Muscle layer of duodenum (tissue), 2 donors: Measurements from ENCODE around the gene PHLPP1.
"Not testable (repeated sequence)": the region's sequence is repeated elsewhere in the genome, so short reads cannot be mapped to it uniquely, and the experiment has no call there.

Source experiments
- H3K27ac ChIP-seq: one replicate; pipeline ENCODE4 v1.7.0; 2013; ENCODE audit warnings: mild to moderate bottlenecking, low read length
- H3K27me3 ChIP-seq: one replicate; pipeline ENCODE4 v1.7.0; 2013; ENCODE audit warnings: low read depth, mild to moderate bottlenecking, control low read depth, low read length
- H3K36me3 ChIP-seq, 2 donors: one replicate each; pipeline ENCODE4 v1.7.0; 2013; ENCODE audit warnings: low read length in 2 of 2, control low read depth in 1 of 2, mild to moderate bottlenecking in 1 of 2; ENCODE audit not compliant: insufficient read depth in 2 of 2, control insufficient read depth in 1 of 2
- H3K4me1 ChIP-seq, 2 donors: one replicate each; pipeline ENCODE4 v1.7.0; 2013; ENCODE audit warnings: low read length in 2 of 2, mild to moderate bottlenecking in 2 of 2, control low read depth in 1 of 2, moderate library complexity in 1 of 2; ENCODE audit not compliant: insufficient read depth in 2 of 2, control insufficient read depth in 1 of 2
- H3K4me3 ChIP-seq, 2 donors: one replicate each; pipeline ENCODE4 v1.7.0; 2013; ENCODE audit warnings: low read length in 2 of 2, low read depth in 1 of 2, mild to moderate bottlenecking in 1 of 2
- H3K9me3 ChIP-seq, 2 donors: one replicate each; pipeline ENCODE4 v1.7.0; 2013; ENCODE audit warnings: low read length in 2 of 2, control low read depth in 1 of 2, mild to moderate bottlenecking in 1 of 2; ENCODE audit not compliant: control insufficient read depth in 1 of 2
- donor health status: healthy.

Gene PHLPP1

GRCh38 chr18:62706879-62707278 is 8.5 kb upstream of the PHLPP1 start:
- not testable (repeated sequence) for H3K36me3 ChIP-seq, H3K27me3 ChIP-seq, H3K4me3 ChIP-seq, H3K9me3 ChIP-seq, H3K4me1 ChIP-seq, H3K27ac ChIP-seq

- not testable (repeated sequence) for H3K9me3 ChIP-seq, H3K4me1 ChIP-seq, H3K27ac ChIP-seq, H3K4me3 ChIP-seq, H3K36me3 ChIP-seq, H3K27me3 ChIP-seq
Measured at GRCh38 chr18:62709908-62710307, 5.4 kb upstream of the PHLPP1 start.

GRCh38 chr18:62710417-62710816 is 4.9 kb upstream of the PHLPP1 start:
- Histone ChIP-seq H3K4me3 (no peak overlapping the region), H3K4me1 (peaks cover 4 to 5% of the 10 kb centered on the region in 2 donors), H3K27me3 (no peaks in the 10 kb centered on the region), H3K9me3 (no peaks in the 10 kb centered on the region), H3K27ac (no peak overlapping the region), H3K36me3 (no peaks in the 10 kb centered on the region)

GRCh38 chr18:62711781-62712180 is 3.6 kb upstream of the PHLPP1 start:
- Histone ChIP-seq H3K27ac (no peak overlapping the region), H3K36me3 (no peaks in the 10 kb centered on the region), H3K4me1 (peaks cover 4 to 5% of the 10 kb centered on the region in 2 donors), H3K9me3 (no peaks in the 10 kb centered on the region), H3K27me3 (no peaks in the 10 kb centered on the region), H3K4me3 (no peak overlapping the region)

- Histone ChIP-seq H3K4me3 (no peak overlapping the region), H3K36me3 (no peaks in the 10 kb centered on the region), H3K27ac (no peak overlapping the region), H3K4me1 (peaks cover 4 to 16% of the 10 kb centered on the region in 2 donors), H3K27me3 (no peaks in the 10 kb centered on the region), H3K9me3 (no peaks in the 10 kb centered on the region)
Measured at GRCh38 chr18:62713651-62714247, 1.6 kb upstream of the PHLPP1 start.

- H3K4me1 ChIP-seq = peaks cover 4 to 23% of the 10 kb centered on the region in 2 donors
- H3K36me3 ChIP-seq = no peaks in the 10 kb centered on the region
- peak overlapping the region; percentile 77 for H3K27ac ChIP-seq
- H3K9me3 ChIP-seq = no peaks in the 10 kb centered on the region
- peak overlapping the region; percentile 47 to 67 for H3K4me3 ChIP-seq
- no peaks in the 10 kb centered on the region for H3K27me3 ChIP-seq
Measured at GRCh38 chr18:62714671-62715435, 488 bp upstream of the PHLPP1 start.

GRCh38 chr18:62715759-62716615 is 646 bp downstream of the PHLPP1 start:
- Histone ChIP-seq H3K9me3 (no peaks in the 10 kb centered on the region), H3K27me3 (no peaks in the 10 kb centered on the region), H3K36me3 (no peaks in the 10 kb centered on the region), H3K4me3 (peak overlapping the region; percentile 39 to 82), H3K4me1 (peaks cover 4 to 29% of the 10 kb centered on the region in 2 donors), H3K27ac (no peak overlapping the region)

- no peaks in the 10 kb centered on the region for H3K27me3 ChIP-seq
- H3K4me1 ChIP-seq = peaks cover 4 to 29% of the 10 kb centered on the region in 2 donors
- H3K36me3 ChIP-seq = no peaks in the 10 kb centered on the region
- no peaks in the 10 kb centered on the region for H3K9me3 ChIP-seq
- peak overlapping the region; percentile 61 for H3K27ac ChIP-seq
- peak overlapping the region; percentile 77 to 82 for H3K4me3 ChIP-seq
Measured at GRCh38 chr18:62716619-62717168, 1.4 kb downstream of the PHLPP1 start.

GRCh38 chr18:62717169-62717924 is 2.0 kb downstream of the PHLPP1 start:
- Histone ChIP-seq H3K9me3 (no peaks in the 10 kb centered on the region), H3K4me3 (peak overlapping the region; percentile 77 to 82), H3K4me1 (peaks cover 4 to 29% of the 10 kb centered on the region in 2 donors), H3K27me3 (no peaks in the 10 kb centered on the region), H3K36me3 (no peaks in the 10 kb centered on the region), H3K27ac (peak overlapping the region; percentile 61)

GRCh38 chr18:62717925-62718800 is 2.8 kb downstream of the PHLPP1 start:
- Histone ChIP-seq H3K4me1 (peaks cover 4 to 29% of the 10 kb centered on the region in 2 donors), H3K4me3 (peak overlapping the region; percentile 77 to 82)

More at GRCh38 chr18:62717925-62718800, 2.8 kb downstream of the PHLPP1 start:
- H3K36me3 ChIP-seq = no peaks in the 10 kb centered on the region
- H3K27ac ChIP-seq = peak overlapping the region; percentile 61
- H3K9me3 ChIP-seq = no peaks in the 10 kb centered on the region
- H3K27me3 ChIP-seq = no peaks in the 10 kb centered on the region
